Calu3 (cell line): ENCODE data around the gene ARID1B. TPM values are rescaled to one million over a fixed set of nuclear protein-coding genes. Genes with fewer than 3 reads are reported as not detected.

Experiments used
- BruUV-seq: library from RNA; stranded (reverse); fragments of 400-500 nt; replicated peaks from 2 replicates; lab custom pipeline; 2021; lab: Mats Ljungman, UMichigan
- CTCF ChIA-PET: fragments of 300-600 bp; sonication (Branson Sonifier 250); formaldehyde crosslinking; loops from one replicate; lab custom pipeline; 2022; ENCODE audit warnings: antibody characterized with exemption; lab: Charles Lee
- DNase-seq: peaks from one replicate; pipeline ENCODE4 v3.0.0; 2022
- H3K27ac Mint-ChIP-seq: one replicate; pipeline ENCODE4 v1.8.0; 2022; ENCODE audit warnings: mixed read lengths; ENCODE audit not compliant: unreplicated experiment
- H3K27me3 Mint-ChIP-seq: one replicate; pipeline ENCODE4 v1.8.0; 2022; ENCODE audit warnings: mixed read lengths; ENCODE audit not compliant: unreplicated experiment
- H3K36me3 Mint-ChIP-seq: one replicate; pipeline ENCODE4 v1.8.0; 2022; ENCODE audit warnings: mild to moderate bottlenecking, moderate library complexity, mixed read lengths; ENCODE audit not compliant: insufficient read depth, unreplicated experiment
- H3K4me1 Mint-ChIP-seq: one replicate; pipeline ENCODE4 v1.8.0; 2022; ENCODE audit warnings: mild to moderate bottlenecking, low read depth, mixed read lengths; ENCODE audit not compliant: unreplicated experiment
- H3K4me3 Mint-ChIP-seq: one replicate; pipeline ENCODE4 v1.8.0; 2022; ENCODE audit warnings: mild to moderate bottlenecking, low read depth, moderate library complexity, mixed read lengths; ENCODE audit not compliant: unreplicated experiment
- H3K9me3 Mint-ChIP-seq: one replicate; pipeline ENCODE4 v1.8.0; 2022; ENCODE audit warnings: low read depth, mixed read lengths; ENCODE audit not compliant: unreplicated experiment
- CTCF ChIP-seq: fragments of 200-600 bp; IDR thresholded peaks from one replicate; pipeline ENCODE4 v1.8.0; 2022; ENCODE audit warnings: antibody characterized with exemption; ENCODE audit not compliant: unreplicated experiment
- intact Hi-C: fragments of 100-400 bp; cut with micrococcal nuclease; formaldehyde crosslinking; loops from one replicate; pipeline ENCODE4 v1.10.0; 2022; ENCODE audit not compliant: unreplicated experiment
- total RNA-seq: library from RNA; stranded (reverse); gene quantifications from 2 replicates; pipeline ENCODE4 v1.2.3, GENCODE V29; 2022

Gene ARID1B
- total RNA-seq, 1 experiment from 2014 or later, result 53.5 TPM

GRCh38 chr6:156774863-156775405, 2.2 kb upstream of the ARID1B start:
- Mint-ChIP-seq H3K4me3 (no peak overlapping the region), H3K4me1 (no peaks in the 10 kb centered on the region), H3K36me3 (peaks cover 35% of the 10 kb centered on the region), H3K9me3 (no peaks in the 10 kb centered on the region), H3K27me3 (no peaks in the 10 kb centered on the region), H3K27ac (no peak overlapping the region)
- intact Hi-C loops, result loop anchor here (5.0 kb wide), 1 partner anchor 1448 kb away; no protein-coding TSS in a partner anchor
- BruUV-seq, result no TSS peak
- TF ChIP-seq CTCF, result no peak
- DNase-seq, result no peak
- CTCF ChIA-PET, result no interaction called here

GRCh38 chr6:156775717-156776116, 1.5 kb upstream of the ARID1B start:
- H3K27me3 Mint-ChIP-seq, result no peaks in the 10 kb centered on the region
- H3K4me3 Mint-ChIP-seq, result no peak overlapping the region
- H3K9me3 Mint-ChIP-seq, result no peaks in the 10 kb centered on the region
- CTCF ChIA-PET, result no interaction called here
- no peaks in the 10 kb centered on the region for H3K4me1 Mint-ChIP-seq
- intact Hi-C loops, result loop anchor here (2.0 to 5.0 kb wide), 3 partner anchors 55 to 1448 kb away; no protein-coding TSS in a partner anchor
- no TSS peak for BruUV-seq
- no peak overlapping the region for H3K27ac Mint-ChIP-seq
- peaks cover 43% of the 10 kb centered on the region for H3K36me3 Mint-ChIP-seq
- TF ChIP-seq CTCF, result no peak
- no peak for DNase-seq

- intact Hi-C loops, result loop anchor here (2.0 to 5.0 kb wide), 3 partner anchors 56 to 1449 kb away; no protein-coding TSS in a partner anchor
- CTCF ChIA-PET, result no interaction called here
- BruUV-seq, result TSS peak; percentile 66
- no peak for DNase-seq
- Mint-ChIP-seq H3K27me3 (no peaks in the 10 kb centered on the region), H3K4me1 (no peaks in the 10 kb centered on the region), H3K27ac (peak overlapping the region; percentile 74), H3K36me3 (peaks cover 50% of the 10 kb centered on the region), H3K9me3 (no peaks in the 10 kb centered on the region), H3K4me3 (peak overlapping the region; percentile 89)
- no peak for TF ChIP-seq CTCF
These were observed 723 bp upstream of the ARID1B start for GRCh38 chr6:156776470-156776839.

GRCh38 chr6:156777577-156778453, 637 bp downstream of the ARID1B start:
- no TSS peak for BruUV-seq
- intact Hi-C loops, result loop anchor here (2.0 to 5.0 kb wide), 3 partner anchors 57 to 1451 kb away; no protein-coding TSS in a partner anchor
- TF ChIP-seq CTCF, result no peak
- peak; percentile 55 for DNase-seq
- Mint-ChIP-seq H3K27ac (peak overlapping the region; percentile 88), H3K27me3 (no peaks in the 10 kb centered on the region), H3K4me1 (no peaks in the 10 kb centered on the region), H3K9me3 (no peaks in the 10 kb centered on the region), H3K4me3 (peak overlapping the region; percentile 89), H3K36me3 (peaks cover 57% of the 10 kb centered on the region)
- CTCF ChIA-PET, result interaction anchor here (0.6 kb wide), 1 partner anchor 10 kb away, joined by 3 read pairs; no protein-coding TSS in a partner anchor
